Natural killer cell treated with Interleukin-12 subunit alpha and Interleukin-12 subunit beta and Interleukin-15 and Interleukin-18, amount 100 ng/mL, for 72 hours (primary cell): ENCODE measurements around the gene OTULIN. TPM values are rescaled to one million over a fixed set of nuclear protein-coding genes. Genes with fewer than 3 reads are reported as not detected.

Experiments used
- ATAC-seq, 2 donors: fragments of 150-1000 bp; cut with Tn5 transposase in 1 of 2; sonication (Bioruptor Pico), chemical (Tn5 transposase) in 1 of 2; 2 replicates each; pipeline ENCODE4 v1.10.0; 2021
- DNase-seq: peaks from one replicate; pipeline ENCODE4 v3.0.0; 2022; ENCODE audit warnings: low spot score
- H3K27ac Mint-ChIP-seq, 2 donors: 1 replicate in 1 of 2; 2 replicates in 1 of 2; pipeline ENCODE4 v1.8.0; 2022; ENCODE audit warnings: mixed read lengths in 2 of 2, mild to moderate bottlenecking in 1 of 2, moderate library complexity in 1 of 2
- H3K27me3 Mint-ChIP-seq, 2 donors: 1 replicate in 1 of 2; 2 replicates in 1 of 2; pipeline ENCODE4 v1.8.0; 2022; ENCODE audit warnings: mixed read lengths in 2 of 2
- H3K36me3 Mint-ChIP-seq: one replicate; pipeline ENCODE4 v1.8.0; 2022; ENCODE audit warnings: mixed read lengths
- H3K4me1 Mint-ChIP-seq, 2 donors: 1 replicate in 1 of 2; 2 replicates in 1 of 2; pipeline ENCODE4 v1.8.0; 2022; ENCODE audit warnings: low read depth in 2 of 2, mixed read lengths in 2 of 2, mild to moderate bottlenecking in 1 of 2
- H3K4me3 Mint-ChIP-seq: one replicate; pipeline ENCODE4 v1.8.0; 2022; ENCODE audit warnings: mixed read lengths
- H3K9me3 Mint-ChIP-seq: 2 replicates; pipeline ENCODE4 v1.8.0; 2022; ENCODE audit warnings: mixed read lengths
- total RNA-seq, 2 donors: library from RNA; stranded (reverse); gene quantifications; one replicate each; pipeline ENCODE4 v1.2.3, GENCODE V29; 2022

Gene OTULIN
- total RNA-seq, 2 donors from 2014 or later, result 111 to 135 TPM

DNA sequence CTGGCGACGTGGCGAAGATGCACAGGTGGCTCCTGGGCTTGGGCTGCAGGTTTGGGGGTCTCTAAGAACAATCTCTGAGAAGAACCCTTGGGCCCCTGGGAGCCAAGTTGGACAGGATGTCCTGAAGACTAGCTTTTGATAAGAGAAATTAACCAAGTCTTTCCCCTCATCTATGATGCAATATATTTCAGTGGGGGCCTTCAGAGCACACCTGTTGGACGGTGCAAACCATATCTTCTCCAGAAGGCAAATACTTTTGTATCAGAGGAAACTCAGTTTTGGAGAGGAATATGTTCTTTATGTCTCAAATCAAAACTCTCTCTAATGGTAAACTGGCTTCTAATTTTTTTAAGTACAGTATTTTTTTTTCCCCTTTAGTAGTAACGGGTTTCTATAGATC lies 28.6 kb downstream of the OTULIN start:
- H3K4me3 Mint-ChIP-seq, result no peak overlapping the region
- peaks cover 50% of the 10 kb centered on the region for H3K36me3 Mint-ChIP-seq
- DNase-seq (no peak), ATAC-seq (no peak)
- no peaks in the 10 kb centered on the region for H3K27me3 Mint-ChIP-seq
- H3K9me3 Mint-ChIP-seq, result no peaks in the 10 kb centered on the region
- no peak overlapping the region for H3K27ac Mint-ChIP-seq
- H3K4me1 Mint-ChIP-seq, result peaks cover 10 to 13% of the 10 kb centered on the region in 2 donors

DNA sequence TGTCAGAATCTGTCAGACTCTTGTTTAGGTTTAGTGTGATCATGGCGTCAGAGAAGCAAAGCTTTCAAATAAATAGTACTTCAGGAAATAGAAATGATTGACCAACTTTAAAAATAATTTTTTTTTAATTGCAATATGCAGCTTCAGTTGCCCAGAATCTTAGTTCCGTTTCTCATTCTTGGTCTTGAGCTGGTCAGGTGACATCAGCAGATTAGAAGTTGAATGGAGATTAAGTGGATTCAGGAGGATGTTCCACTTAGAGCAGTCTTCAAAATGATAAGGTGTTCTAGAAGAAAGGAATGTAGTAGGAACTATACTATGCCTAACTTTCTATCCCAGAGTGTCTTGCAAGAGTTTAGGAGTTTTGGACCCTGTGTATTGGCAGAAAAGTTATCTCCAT lies 30.6 kb downstream of the OTULIN start:
- ATAC-seq, result no peak
- no peak overlapping the region for H3K4me3 Mint-ChIP-seq

DNA sequence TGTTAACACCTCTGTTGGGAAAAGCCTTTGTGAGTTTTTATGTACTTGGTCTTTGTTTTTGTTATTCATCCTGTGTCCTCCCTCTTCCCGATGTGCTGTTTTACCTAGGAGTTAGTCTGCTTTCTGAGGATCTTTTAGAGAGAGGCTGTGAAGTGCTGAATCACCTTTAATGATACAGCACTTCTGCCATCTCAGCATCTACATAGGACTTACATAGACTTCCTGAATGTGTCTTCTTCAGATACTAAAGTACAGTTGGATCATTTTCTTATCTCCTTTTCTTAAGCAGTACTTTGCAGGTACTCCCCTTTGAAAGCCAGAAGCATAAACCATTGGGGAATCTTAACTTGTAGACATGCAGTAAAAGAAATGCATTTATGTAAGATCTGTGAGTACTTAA lies 31.5 kb downstream of the OTULIN start:
- DNase-seq (no peak), ATAC-seq (no peak)
- no peak overlapping the region for H3K4me3 Mint-ChIP-seq
- H3K27ac Mint-ChIP-seq, result peak overlapping the region in 1 of 2 donors; percentile 29
- H3K27me3 Mint-ChIP-seq, result no peaks in the 10 kb centered on the region
- no peaks in the 10 kb centered on the region for H3K9me3 Mint-ChIP-seq
- H3K36me3 Mint-ChIP-seq, result peaks cover 49% of the 10 kb centered on the region
- peaks cover 17% of the 10 kb centered on the region in 2 donors for H3K4me1 Mint-ChIP-seq

More for the DNA sequence above, 30.6 kb downstream of the OTULIN start:
- DNase-seq, result no peak
- H3K27ac Mint-ChIP-seq, result no peak overlapping the region
- H3K9me3 Mint-ChIP-seq, result no peaks in the 10 kb centered on the region
- H3K36me3 Mint-ChIP-seq, result peaks cover 50% of the 10 kb centered on the region
- no peaks in the 10 kb centered on the region for H3K27me3 Mint-ChIP-seq
- peaks cover 13 to 16% of the 10 kb centered on the region in 2 donors for H3K4me1 Mint-ChIP-seq

DNA sequence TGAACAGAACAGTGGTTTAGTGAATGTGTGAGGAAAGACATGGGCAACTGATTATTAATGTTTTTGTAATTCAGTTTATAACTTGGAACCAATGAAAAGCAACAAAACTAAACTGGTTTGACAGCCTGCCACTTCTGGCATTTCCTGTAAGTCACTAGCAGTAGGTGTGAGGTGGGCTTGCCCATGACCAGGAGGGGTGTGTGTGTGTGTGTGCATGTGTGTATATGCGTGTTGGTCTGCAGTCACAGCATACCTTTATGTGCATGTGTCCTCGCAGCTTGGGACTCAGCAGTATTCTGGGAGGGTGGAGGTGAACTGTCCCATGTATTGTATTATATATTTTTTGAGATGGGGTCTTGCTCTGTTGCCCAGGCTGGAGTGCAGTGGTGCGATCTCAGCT lies 32.3 kb downstream of the OTULIN start:
- Mint-ChIP-seq H3K4me3 (no peak overlapping the region), H3K36me3 (peaks cover 50% of the 10 kb centered on the region), H3K4me1 (peaks cover 21 to 25% of the 10 kb centered on the region in 2 donors), H3K27ac (peak overlapping the region in 1 of 2 donors; percentile 29), H3K27me3 (no peaks in the 10 kb centered on the region), H3K9me3 (no peaks in the 10 kb centered on the region)
- ATAC-seq (no peak), DNase-seq (no peak)

DNA sequence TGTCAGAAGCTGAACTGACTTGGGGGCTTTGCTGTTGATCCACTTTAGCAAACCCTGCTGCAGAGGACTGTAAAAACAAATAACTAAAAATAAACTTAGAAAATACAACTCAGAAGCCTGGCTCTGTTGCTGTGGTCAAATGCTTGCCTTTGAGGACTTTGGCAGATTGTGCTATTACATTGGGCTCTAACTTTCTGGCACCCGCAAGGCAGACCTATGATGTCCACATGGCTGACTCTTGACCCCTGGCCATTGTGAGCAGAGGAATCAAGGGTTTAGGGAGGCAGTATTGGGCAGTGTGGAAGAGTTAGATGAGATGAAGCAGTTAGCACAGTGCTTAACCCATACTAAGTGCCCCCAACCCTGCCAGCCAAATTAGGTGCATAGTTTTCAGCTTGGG lies 34.0 kb downstream of the OTULIN start:
- H3K9me3 Mint-ChIP-seq, result no peaks in the 10 kb centered on the region
- peaks cover 38 to 41% of the 10 kb centered on the region in 2 donors for H3K4me1 Mint-ChIP-seq
- no peak for DNase-seq
- ATAC-seq, result no peak
- H3K4me3 Mint-ChIP-seq, result no peak overlapping the region
- peaks cover 43% of the 10 kb centered on the region for H3K36me3 Mint-ChIP-seq
- no peak overlapping the region for H3K27ac Mint-ChIP-seq
- no peaks in the 10 kb centered on the region for H3K27me3 Mint-ChIP-seq

DNA sequence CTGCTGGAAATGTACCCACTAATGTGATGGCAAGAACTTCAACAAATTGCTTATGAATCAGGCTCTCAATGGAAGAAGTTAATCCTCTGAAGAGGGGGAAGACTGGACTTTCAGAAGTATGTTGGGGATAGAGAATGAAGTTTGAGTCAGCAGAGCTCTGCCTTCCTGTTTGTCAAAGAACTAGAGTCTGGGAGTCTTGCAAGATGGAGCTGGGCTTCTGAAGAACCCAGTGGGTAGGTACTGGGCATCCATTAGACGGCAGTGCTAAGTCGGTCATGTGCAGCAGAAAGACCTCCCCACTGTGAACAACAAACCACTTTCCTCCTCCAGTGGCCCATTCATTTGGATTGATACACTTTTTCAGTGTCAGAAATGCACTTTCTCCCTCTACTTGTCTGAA lies 34.6 kb downstream of the OTULIN start:
- Mint-ChIP-seq H3K4me3 (no peak overlapping the region), H3K27ac (peak overlapping the region in 1 of 2 donors; percentile 38), H3K36me3 (peaks cover 40% of the 10 kb centered on the region), H3K27me3 (no peaks in the 10 kb centered on the region), H3K4me1 (peaks cover 44 to 47% of the 10 kb centered on the region in 2 donors), H3K9me3 (no peaks in the 10 kb centered on the region)
- DNase-seq (no peak), ATAC-seq (no peak)

DNA sequence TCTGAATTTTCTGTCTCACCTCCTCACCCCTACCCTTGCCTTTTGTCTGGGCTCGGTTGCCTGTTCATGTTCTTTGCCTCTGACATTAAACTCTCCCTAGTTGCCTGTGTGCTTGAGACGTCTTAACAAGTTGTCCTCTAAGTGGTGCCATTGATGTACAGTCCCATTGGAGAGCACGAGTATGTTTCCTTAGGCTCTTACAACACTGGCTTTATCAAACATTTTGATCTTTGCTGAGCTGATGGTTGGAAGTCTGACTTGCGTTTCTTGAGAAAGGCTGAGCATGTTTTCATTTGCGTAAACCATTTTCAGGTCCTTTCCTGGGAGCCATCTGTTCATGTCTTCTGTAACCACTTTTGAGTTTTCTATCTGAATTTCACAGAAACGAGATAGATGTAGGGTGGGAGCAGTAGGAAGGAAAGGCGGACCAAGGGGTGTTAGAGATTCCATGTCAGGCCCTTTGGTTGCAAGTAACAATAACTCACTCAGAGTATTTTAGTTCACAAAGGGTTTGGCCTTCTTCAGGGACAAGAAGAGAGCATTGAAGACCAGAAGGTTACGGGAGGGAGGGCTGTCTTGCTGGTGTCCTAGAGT lies 35.4 kb downstream of the OTULIN start:
- peaks cover 48 to 51% of the 10 kb centered on the region in 2 donors for H3K4me1 Mint-ChIP-seq

DNA sequence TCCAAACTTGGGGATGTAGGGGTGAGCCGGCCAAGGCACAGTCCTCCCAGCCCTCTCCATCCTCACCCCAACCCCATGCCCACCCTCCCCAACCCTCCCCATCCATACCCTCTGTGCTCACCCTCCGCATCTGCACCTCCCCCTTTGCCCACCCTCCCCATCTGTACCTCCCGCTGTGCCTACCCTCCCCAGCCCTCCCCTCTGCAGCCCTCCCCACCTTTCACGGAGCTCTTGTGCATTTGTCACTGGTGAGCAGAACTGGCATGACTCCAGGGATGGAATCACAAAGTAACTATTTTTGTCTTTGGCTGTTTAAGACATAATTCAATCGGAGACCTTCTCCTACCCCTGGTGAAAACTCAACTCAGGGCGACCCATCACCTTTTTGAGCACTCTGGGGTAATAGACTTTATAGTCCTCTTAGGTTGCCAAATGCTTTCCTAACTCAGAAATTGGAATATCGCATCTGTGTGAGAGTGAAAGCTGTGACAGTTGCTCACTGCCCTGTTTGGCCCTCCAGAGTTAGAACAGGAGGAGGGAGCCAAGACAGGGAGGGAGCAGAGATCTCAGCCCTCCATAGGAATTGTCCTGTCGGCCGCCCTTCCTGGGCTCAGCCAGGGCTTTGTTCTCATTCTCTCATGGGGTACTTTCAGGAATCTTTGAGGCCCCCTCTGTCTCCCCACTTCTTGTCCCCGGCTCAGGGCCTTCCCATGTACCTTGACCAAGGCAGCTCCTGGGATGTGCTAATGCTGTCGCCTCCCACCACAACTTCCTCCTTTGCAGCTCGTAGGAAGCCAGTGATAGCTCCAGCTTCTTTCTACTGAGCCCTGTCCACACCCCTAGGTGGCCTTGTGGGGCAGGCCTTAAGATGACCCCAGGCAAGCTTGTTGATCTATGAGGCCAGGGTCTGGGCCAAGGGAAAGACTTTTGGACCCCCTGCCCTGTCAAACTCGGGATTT lies 36.2 kb downstream of the OTULIN start:
- peak; percentile 44 to 52 for ATAC-seq
- peaks cover 39% of the 10 kb centered on the region for H3K36me3 Mint-ChIP-seq
- H3K9me3 Mint-ChIP-seq, result no peaks in the 10 kb centered on the region
- no peaks in the 10 kb centered on the region for H3K27me3 Mint-ChIP-seq
- DNase-seq, result no peak
- peak overlapping the region; percentile 30 for H3K4me3 Mint-ChIP-seq
- H3K27ac Mint-ChIP-seq, result peak overlapping the region; percentile 62 to 85
- H3K4me1 Mint-ChIP-seq, result peaks cover 55 to 58% of the 10 kb centered on the region in 2 donors

More for the DNA sequence above, 35.4 kb downstream of the OTULIN start:
- H3K27ac Mint-ChIP-seq, result peak overlapping the region in 1 of 2 donors; percentile 38
- H3K9me3 Mint-ChIP-seq, result no peaks in the 10 kb centered on the region
- ATAC-seq (no peak), DNase-seq (no peak)
- no peaks in the 10 kb centered on the region for H3K27me3 Mint-ChIP-seq
- H3K36me3 Mint-ChIP-seq, result peaks cover 39% of the 10 kb centered on the region
- H3K4me3 Mint-ChIP-seq, result no peak overlapping the region

DNA sequence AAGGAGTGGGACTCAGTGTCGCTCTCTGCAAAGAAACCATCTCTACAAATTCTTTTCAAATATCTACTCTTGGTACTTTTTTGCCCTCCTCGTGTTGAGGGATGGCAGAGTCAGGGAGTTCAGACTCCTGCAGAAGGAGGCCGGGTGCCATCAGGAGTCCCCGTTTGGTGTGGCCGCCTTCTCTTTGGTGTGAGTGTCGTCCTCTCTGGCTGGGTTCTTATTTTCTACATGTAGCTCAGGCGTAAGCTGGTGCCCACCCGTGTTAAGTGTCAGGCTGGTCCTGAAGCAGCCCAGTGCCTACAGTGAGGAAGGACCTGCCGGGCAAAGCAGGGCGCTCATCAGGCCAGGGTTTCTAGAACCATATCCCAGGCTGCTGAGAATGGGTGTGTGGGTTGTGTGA lies 37.0 kb downstream of the OTULIN start:
- ATAC-seq (no peak), DNase-seq (no peak)
- Mint-ChIP-seq H3K36me3 (peaks cover 33% of the 10 kb centered on the region), H3K9me3 (no peaks in the 10 kb centered on the region), H3K27ac (peak overlapping the region; percentile 62 to 85), H3K27me3 (no peaks in the 10 kb centered on the region), H3K4me3 (peak overlapping the region; percentile 16), H3K4me1 (peaks cover 55 to 61% of the 10 kb centered on the region in 2 donors)

DNA sequence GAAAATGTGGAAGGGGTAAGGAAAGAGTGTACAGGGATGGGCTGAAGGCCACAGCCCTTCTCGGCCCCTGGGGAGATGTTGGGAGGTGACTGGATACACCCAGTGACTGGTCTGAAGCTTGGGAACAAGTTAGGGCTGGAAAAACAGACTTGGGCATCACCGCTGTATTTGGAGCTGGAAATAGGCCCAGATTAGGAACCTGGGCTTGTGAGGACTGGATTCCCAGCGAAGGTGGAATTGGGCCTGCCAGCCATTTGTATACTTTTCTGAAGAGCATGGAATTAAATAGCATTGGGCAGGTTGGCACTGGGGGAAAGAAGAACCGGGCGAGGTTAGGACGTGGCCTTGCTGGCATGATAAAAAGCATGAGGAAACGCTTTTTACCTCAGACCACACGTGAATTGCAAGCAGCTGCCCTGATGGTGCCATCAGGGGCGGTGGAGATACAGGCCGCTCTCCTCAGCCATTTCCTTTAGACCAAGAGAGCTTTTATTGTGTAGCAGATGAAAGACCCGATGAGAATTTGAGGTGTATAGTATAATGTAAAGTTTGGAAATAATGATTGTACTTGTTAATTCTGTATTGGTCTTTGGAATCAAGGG lies 37.8 kb downstream of the OTULIN start:
- no peak for DNase-seq
- Mint-ChIP-seq H3K9me3 (no peaks in the 10 kb centered on the region), H3K36me3 (peaks cover 34% of the 10 kb centered on the region), H3K27ac (peak overlapping the region; percentile 62 to 85), H3K4me1 (peaks cover 57 to 65% of the 10 kb centered on the region in 2 donors), H3K4me3 (peak overlapping the region; percentile 16), H3K27me3 (no peaks in the 10 kb centered on the region)
- no peak for ATAC-seq

DNA sequence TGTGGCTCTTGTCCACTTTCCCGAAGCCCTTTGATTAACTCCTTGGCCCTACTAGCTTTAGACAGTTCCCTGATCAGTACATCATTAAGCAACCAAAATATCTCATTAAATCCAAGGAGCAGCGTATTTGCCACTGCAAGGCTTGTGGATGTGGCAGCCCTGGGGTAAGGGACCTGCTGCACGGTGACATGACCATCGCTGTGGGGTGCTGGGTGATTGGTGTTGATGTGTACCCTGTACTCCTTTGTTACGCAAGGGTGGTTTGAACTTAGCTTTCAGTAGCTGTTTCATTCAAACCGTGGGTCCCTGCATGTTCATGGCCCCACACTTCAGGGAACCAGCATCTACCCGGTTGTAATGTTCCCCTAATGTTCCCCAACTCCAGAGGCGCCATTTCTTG lies 41.0 kb downstream of the OTULIN start:
- ATAC-seq (no peak), DNase-seq (no peak)
- Mint-ChIP-seq H3K4me3 (peak overlapping the region; percentile 36), H3K36me3 (peaks cover 36% of the 10 kb centered on the region), H3K9me3 (no peaks in the 10 kb centered on the region), H3K27me3 (no peaks in the 10 kb centered on the region), H3K4me1 (peaks cover 56 to 69% of the 10 kb centered on the region in 2 donors), H3K27ac (peak overlapping the region; percentile 73 to 85)

DNA sequence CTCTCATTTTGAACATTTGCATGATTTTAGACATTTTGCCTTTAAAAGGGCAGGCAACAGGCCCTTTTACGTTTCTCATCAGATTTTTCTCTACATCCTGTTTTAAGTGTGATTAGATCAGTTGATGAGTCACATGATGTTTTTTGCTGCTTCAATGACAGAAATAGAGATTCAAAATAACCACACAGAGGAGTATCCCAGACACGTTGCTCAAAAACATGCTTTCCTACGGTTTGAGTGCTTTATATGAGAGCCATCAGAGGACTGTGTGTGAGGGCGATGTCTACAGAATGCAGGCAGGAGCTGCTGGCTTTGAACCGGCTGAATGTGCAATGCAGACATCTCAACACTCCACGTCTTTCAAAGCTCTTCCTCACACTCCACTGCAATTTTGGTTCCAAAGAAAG lies 42.1 kb downstream of the OTULIN start:
- H3K4me1 Mint-ChIP-seq, result peaks cover 58 to 61% of the 10 kb centered on the region in 2 donors
- H3K36me3 Mint-ChIP-seq, result peaks cover 38% of the 10 kb centered on the region
- peak overlapping the region; percentile 73 to 85 for H3K27ac Mint-ChIP-seq
- no peaks in the 10 kb centered on the region for H3K9me3 Mint-ChIP-seq
- peak overlapping the region; percentile 78 for H3K4me3 Mint-ChIP-seq
- ATAC-seq, result peak; percentile 57 to 88
- no peaks in the 10 kb centered on the region for H3K27me3 Mint-ChIP-seq
- DNase-seq, result no peak

DNA sequence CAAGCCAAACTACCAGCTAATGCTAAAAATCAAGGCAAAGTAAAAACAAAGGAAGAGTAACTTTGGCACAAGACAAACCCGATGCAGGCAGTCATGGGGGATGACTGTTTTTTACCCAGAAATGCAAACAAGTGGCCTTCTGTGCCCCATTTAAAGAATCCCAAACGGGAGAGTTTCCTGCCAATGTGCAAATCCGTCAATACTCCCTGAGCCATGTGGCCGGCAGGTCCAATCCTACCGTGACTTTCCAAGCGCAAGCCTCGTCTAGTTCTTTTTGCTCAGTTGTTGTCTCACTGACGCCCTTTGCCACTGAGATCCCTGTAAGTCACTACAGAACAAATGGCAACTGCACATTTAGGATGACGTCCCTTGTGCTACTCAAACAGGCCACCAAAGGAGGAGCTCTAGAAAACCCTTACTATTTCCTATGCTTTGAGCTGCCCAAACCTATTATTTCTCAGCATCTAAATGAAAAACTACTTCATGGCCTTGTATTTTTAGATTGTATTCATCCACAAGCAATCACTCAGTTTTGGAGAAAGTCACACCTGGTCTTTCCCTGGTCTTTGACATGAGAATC lies 43.4 kb downstream of the OTULIN start:
- peak overlapping the region; percentile 7 for H3K4me3 Mint-ChIP-seq
- H3K9me3 Mint-ChIP-seq, result no peaks in the 10 kb centered on the region
- H3K36me3 Mint-ChIP-seq, result peaks cover 44% of the 10 kb centered on the region
- H3K27ac Mint-ChIP-seq, result peak overlapping the region; percentile 26 to 76
- DNase-seq, result no peak
- H3K4me1 Mint-ChIP-seq, result peaks cover 57 to 61% of the 10 kb centered on the region in 2 donors
- ATAC-seq, result no peak
- H3K27me3 Mint-ChIP-seq, result no peaks in the 10 kb centered on the region
